Medulla oblongata (tissue), 1 donor: ENCODE measurements around the gene EHMT1.
"Not testable (repeated sequence)": the region's sequence is repeated elsewhere in the genome, so short reads cannot be mapped to it uniquely, and the experiment has no call there.

Experiments used
- DNase-seq: peaks from one replicate; pipeline ENCODE4 v3.0.0-alpha.2; 2015; ENCODE audit errors: extremely low spot score

EHMT1 gene

DNA sequence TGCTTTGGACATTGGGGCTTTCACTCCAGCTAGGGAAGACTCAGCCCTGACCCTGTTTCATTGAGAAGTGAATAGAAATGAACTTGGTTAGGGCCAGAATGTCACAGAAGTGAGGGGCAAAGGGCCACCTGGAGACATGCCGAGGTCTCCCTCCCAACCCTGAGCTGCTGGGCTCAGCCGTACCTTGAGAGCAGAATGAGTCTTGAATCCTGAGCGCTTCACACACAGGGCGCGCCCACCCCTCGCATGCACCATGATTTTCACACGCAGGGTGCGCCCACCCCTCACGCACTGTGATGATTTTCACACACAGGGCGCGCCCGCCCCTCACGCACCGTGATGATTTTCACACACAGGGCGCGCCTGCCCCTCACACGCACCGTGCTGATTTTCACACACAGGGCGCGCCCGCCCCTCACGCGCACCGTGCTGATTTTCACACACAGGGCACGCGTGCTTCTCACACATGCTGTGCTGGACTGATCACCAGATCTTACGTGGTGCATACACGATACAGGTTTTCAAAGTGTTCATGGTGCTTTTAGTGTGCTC, 99.0 kb downstream of the EHMT1 start:
- DNase-seq, result no peak

GRCh38 chr9:137719194-137719593, 100.4 kb downstream of the EHMT1 start:
- no peak for DNase-seq

DNA sequence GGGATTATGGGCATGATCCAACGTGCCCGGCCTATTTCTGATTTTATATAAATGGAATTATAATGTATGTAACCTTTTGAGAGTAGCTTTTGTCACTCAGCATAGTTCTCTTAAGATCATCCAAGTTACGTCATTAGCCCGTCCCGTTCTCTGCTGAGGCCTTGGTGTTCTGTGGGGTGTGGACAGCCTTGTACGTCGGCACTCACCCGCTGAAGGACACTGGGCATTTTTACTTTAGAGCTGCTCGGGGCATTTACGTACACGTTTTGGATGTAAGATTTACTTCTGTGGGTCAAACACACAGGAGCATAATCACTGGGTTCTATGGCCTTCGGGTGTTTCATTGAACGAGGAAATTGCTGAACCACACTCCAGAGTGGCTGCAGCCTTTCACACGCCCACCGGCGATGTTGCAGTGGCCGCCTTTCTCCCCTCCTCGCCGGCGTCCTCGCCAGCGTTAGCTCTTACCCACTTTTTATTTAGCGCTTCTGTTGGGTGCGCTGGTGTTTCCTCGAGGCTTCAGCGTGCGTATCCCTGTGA, 101.8 kb downstream of the EHMT1 start:
- no peak for DNase-seq

DNA sequence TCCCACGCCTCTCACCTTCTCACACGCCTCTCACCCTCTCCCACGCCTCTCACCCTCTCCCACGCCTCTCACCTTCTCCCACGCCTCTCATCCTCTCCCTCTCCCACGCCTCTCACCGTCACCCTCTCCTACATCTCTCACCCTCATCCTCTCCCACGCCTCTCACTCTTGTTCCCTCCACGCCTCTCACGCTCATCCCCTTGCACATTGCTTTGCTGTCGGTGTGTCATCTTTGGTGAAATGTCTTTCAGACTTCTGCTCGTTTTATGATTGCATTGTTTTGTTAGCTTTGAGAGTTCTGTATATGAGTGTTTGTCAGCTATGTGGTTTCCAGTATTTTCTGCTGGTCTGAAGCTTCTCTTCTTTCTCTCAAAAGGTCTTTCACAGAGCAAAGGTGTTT, 102.7 kb downstream of the EHMT1 start:
- DNase-seq, result no peak

DNA sequence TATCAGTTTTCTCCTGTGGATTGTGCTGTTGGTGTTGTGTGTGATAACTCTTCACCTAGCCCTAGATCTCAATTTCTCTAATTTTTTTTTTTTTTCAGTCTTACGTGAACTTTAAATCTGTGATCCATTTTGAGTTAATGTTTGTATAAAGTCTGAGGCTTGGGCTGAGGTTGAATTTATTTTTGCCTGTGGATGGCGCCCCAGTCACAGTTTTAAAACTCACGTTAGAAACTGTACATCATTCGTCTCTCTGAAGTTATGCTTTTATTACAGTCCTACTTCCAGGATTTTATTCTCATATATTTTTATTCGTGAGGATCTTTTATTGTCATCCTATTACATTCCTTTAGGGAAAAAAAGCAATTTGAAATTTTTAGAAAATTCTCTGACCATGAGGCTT, 103.1 kb downstream of the EHMT1 start:
- no peak for DNase-seq

DNA sequence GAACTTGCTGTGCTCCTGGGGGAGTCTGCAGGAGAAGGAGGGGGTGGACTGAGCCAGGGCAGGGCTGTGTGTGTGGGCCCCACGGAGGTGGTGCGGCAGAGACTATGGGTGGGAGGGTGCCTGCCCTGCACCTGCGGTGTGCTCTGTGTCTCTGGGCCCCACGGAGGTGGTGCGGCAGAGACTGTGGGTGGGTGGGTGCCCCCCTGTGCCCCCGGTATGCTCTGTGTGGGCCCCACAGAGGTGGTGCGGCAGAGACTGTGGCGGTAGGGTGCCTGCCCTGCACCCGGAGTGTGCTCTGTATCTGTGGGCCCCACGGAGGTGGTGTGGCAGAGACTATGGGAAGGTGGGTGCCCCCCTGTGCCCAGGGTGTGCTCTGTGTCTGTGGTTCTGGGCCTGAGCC, 103.7 kb downstream of the EHMT1 start:
- no peak for DNase-seq

DNA sequence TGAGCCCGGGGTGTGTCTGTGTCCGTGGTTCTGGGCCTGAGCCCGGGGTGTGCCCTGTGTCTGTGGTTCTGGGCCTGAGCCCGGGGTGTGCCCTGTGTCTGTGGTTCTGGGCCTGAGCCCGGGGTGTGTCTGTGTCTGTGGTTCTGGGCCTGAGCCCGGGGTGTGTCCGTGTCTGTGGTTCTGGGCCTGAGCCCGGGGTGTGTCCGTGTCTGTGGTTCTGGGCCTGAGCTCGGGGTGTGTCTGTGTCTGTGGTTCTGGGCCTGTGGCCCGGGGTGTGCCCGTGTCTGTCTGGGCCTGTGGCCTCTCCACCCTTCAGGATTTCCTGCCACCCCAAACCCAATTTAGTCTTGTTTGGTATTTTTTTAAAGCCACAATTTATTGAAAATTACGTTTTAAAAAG, 104.6 kb downstream of the EHMT1 start:
- not testable (repeated sequence) for DNase-seq

DNA sequence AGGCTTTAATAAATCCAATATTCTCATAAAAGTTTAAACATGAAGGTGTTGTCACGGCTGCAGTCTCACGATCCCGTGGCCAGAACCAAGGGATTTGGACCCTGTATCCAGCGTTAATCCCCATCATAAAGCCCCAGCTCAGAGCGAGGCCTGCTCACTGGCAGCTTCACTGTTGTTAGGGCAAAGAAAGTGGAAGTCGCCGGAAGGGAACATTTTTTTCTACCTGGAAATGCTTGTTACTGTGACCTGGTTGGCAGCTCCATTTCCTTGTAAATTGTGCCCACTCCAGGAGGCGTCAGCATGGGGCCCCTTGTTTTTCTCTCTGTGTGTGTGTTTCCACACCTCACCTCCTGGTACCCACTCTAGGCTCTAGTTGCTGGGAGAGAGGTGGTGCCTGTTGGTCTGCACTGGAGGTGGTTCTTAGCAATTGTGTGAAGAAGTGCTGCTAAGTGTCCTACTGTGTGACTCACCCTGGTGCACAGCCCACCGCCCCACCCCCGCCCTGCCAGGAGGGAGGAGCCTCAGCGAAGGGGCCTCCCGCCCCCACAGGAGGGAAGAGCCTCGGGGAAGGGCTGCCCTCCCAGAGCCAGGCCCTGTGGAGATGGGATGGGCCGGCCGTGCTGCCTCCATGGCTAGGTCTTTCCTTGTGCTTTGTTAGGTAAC, 105.1 kb downstream of the EHMT1 start:
- DNase-seq, result no peak

DNA sequence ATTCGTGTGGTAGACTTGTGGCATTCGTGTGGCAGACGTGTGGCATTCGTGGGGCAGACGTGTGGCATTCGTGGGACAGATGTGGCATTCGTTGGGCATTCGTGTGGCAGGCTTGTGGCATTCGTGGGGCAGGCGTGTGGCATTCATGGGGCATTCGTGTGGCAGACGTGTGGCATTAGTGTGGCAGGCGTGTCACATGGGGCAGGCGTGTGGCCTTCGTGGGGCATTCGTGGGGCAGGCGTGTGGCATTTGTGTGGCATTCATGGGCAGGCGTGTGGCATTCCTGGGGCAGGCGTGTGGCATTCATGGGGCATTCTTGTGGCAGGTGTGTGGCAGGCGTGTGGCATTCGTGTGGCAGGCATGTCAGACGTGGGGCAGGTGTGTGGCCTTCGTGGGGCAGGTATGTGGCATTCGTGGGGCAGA, 106.0 kb downstream of the EHMT1 start:
- DNase-seq, result no peak

DNA sequence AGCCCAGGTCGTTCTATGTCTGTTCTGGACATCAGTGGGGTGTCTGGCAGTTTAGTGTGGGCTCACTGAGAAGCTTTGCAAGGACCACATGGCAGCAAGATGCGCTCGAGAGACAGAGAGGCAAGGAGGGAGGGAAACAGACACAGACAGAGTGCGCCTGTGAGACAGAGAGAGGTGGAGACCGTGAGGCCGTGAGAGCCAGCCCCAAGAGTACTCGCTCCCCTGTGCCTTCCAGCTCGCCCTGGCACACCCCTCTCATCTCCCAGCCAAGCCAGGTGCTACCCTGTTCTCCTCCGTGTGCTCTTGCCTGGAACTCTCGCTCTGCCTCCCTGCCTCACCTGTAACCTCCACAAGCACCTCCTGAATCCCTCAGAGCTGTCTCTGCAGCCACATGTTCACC, 106.8 kb downstream of the EHMT1 start:
- no peak for DNase-seq

DNA sequence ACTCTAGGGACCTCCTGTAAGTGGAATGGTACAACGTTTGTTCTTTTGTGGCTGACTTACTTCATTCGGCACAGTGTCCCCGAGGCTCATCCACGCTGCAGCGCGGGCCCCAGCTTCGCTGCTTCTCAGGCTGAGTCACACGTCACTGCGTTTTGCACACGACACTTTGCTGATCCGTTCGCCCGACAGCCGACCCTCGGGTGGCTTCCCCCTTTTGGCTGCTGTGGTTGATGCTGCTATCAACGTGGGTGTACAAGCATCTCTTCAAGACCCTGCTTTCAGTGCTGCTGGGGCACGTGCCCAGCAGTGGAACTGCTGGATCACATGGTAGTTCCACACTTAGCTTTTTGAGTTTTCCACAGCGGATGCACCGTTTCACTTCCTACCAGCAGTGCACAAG, 107.5 kb downstream of the EHMT1 start:
- not testable (repeated sequence) for DNase-seq

GRCh38 chr9:137726764-137727163, 108.0 kb downstream of the EHMT1 start:
- no peak for DNase-seq

DNA sequence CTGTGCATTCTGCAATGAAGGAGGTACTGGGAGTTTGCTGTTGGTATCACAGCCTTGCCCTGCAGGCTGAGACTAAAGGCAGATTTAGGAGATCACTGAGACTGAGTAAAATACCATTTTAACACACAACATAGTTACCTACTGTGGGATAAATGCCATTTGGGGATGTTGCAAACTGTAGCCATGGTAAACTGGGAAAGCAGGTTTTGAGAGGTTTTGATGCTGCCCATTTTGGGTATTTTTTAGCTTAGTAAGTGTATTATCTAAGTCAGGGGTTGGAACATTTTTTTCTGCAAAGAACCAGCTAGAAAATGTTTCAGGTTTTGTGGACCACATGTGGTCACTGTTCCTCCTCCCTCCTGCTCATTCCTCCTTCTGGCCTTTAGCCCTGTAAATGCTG, 108.9 kb downstream of the EHMT1 start:
- no peak for DNase-seq

DNA sequence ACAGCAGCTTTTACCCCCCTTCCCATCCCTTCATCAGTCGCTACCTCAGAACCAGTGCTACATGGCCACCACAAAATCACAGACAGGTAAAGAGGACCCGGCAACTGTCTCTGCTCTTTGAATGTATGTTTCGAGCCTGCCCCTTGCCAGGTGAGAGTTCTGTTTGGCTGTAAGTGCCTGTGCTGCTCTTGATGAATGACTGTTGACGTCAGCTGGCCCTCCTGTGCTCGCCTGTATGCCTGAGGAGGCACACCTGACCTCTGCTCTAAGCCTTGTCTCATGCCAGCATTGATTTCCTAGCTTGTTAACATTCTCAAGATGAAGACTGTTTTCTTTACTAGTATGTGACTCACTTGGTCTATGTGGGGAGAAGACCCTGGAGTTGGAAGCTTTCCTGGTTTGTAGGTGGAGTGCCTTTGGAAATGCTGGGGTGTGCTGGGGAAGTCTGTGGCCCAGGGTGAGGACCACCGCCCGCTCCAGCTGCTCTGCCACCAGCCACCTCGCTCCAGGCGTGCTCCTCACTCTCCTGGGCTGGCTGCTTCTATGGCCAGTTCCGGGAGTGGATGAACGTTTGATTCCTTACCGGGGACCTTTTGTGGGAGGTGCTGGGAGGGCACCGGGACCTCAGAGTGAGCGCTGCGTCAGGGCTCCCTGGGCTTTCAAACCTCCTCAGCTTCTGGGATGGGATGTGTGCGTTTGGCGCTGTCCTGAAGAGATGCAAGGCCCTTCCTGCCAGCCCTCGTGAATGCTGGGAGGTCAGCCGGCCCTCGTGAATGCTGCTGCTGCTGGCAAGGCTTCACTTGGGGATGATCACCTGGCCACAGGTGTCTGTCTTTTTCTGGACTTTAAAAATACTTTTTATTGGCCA, 109.9 kb downstream of the EHMT1 start:
- DNase-seq, result no peak

- no peak for DNase-seq
Measured at GRCh38 chr9:137731216-137731946, 112.6 kb downstream of the EHMT1 start.

DNA sequence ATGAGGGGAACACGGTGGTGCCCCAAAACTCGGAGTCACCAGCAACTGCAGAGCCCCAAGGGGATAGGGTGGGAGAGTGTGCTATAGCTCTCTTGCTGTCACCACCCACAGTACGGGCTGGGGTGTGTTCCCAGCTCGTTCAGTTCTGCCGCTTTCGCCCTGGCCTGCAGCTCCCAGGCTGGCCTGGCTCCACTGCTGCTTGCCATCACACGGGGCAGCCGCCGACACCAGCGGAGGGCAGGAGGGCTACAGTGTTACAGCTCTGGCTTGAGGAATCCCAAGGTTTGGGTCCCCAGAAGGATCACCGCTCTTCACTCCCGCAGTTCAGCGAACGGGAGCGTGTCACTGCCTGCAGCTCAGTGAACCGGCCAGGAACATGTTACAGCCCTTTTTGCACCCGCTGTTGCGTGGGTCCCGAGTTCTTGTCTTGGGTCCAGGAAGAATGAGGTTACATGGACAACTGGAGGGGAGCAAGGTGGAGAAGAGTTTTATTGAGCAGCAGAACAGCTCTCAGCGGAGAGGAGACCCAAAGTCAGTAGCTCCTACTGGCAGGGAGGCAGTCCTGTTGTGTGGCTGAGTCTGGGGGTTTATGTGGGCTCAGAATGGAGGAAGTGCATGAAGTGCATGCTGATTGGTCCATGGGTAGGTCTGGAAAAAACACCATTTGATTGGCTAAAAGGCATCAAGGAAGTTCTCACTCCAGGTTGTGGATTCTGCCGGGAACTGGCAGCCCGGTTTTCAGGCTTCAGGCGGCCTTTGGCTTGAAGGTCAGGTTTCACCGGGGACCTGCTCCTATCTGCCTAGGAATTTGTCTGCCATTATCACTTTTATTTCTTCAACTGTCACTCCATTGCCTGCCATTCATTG, 113.4 kb downstream of the EHMT1 start:
- no peak for DNase-seq

GRCh38 chr9:137733429-137733828, 114.6 kb downstream of the EHMT1 start:
- no peak for DNase-seq

GRCh38 chr9:137734181-137734580, 115.4 kb downstream of the EHMT1 start:
- no peak for DNase-seq

GRCh38 chr9:137738182-137738696, 119.4 kb downstream of the EHMT1 start:
- not testable (repeated sequence) for DNase-seq

DNA sequence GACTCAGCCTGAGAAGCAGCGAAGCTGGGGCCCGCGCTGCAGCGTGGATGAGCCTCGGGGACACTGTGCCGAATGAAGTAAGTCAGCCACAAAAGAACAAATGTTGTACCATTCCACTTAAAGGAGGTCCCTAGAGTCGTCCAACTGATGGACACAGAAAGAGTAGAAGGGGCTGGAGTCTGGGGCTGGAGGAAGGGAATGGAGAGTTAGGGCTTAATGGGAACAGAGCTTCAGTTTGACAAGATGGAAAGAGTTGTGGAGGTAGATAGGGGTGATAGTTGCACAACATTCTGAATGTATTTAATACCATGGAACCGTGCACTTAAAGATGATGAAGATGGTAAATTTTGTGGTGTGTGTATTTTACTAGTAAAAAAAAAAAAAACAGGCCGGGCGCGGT, 119.9 kb downstream of the EHMT1 start:
- no peak for DNase-seq
